GM11168 (cell line): ENCODE data around the gene PET117.
"Not testable (repeated sequence)": the region's sequence is repeated elsewhere in the genome, so short reads cannot be mapped to it uniquely, and the experiment has no call there.

ENCODE experiments used
- in situ Hi-C: fragments of 300-500 bp; cut with MboI; formaldehyde crosslinking; loops from one replicate; pipeline ENCODE4 v1.12.0; 2022; ENCODE audit warnings: low sequenced_read_pairs; ENCODE audit not compliant: unreplicated experiment

PET117 gene

GRCh38 chr20:18154342-18154741 lies 16.7 kb downstream of the PET117 start:
- in situ Hi-C loops = no loop called here

DNA sequence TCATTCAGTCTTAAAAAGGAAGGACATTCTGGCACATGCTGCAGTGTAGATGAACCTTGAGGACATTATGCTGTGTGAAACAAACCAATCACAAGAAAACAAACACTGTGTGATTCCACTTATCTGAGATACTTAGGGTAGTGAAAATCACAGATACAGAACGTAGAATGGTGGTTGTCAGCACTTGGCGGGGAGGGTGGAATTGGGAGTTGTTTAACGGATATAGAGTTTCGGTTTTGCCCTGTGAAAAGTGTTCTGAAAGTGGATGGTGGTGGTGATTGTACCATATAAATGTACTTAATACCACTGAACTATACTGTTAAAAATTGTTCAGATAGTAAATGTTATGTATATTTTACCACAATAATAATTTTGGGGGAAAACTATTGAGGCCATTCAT lies 18.4 kb downstream of the PET117 start:
- in situ Hi-C loops = no loop called here

DNA sequence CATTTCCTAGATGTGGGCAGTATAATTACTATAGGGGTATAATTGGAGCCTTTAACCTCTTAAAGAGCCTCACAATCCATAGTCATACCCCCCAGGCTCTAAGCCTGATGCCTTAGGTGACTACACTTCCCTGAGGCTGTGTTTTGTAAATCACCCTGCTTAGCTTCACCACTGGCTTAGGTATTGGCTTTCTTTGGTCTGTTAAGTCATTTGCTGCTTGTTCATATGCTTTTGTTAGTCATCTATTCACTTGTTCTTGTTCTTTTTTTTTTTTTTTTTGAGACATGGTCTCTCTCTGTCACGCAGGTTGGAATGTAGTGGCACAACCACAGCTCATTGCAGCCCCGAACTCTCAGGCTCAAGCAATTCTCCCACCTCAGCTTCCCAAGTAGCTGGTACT lies 26.7 kb downstream of the PET117 start:
- in situ Hi-C loops = no loop called here

- in situ Hi-C loops = no loop called here
Measured at GRCh38 chr20:18165553-18165952, 27.9 kb downstream of the PET117 start.

GRCh38 chr20:18166241-18166881 lies 28.7 kb downstream of the PET117 start:
- in situ Hi-C loops = no loop called here

DNA sequence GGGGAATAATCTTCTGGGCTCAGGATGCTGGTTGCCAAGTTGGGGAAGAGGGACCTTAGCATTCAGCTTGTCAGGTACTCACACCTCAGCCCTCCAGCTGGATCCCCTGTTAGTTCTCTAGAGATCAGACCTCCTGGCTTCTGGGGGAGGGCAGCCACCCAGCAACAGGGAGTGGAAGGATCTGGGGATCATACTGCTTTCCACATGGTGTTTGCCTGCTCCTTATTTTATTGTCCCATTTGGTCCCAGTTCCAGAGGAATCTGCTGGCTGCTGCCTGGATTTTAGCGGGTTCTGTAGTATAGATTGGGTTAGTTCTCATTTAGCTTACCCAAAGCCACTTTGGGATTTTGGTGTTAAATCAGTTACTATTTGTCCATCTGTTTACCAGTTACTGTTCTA lies 29.3 kb downstream of the PET117 start:
- in situ Hi-C loops = no loop called here

GRCh38 chr20:18172379-18172778 lies 34.7 kb downstream of the PET117 start:
- in situ Hi-C loops = no loop called here

DNA sequence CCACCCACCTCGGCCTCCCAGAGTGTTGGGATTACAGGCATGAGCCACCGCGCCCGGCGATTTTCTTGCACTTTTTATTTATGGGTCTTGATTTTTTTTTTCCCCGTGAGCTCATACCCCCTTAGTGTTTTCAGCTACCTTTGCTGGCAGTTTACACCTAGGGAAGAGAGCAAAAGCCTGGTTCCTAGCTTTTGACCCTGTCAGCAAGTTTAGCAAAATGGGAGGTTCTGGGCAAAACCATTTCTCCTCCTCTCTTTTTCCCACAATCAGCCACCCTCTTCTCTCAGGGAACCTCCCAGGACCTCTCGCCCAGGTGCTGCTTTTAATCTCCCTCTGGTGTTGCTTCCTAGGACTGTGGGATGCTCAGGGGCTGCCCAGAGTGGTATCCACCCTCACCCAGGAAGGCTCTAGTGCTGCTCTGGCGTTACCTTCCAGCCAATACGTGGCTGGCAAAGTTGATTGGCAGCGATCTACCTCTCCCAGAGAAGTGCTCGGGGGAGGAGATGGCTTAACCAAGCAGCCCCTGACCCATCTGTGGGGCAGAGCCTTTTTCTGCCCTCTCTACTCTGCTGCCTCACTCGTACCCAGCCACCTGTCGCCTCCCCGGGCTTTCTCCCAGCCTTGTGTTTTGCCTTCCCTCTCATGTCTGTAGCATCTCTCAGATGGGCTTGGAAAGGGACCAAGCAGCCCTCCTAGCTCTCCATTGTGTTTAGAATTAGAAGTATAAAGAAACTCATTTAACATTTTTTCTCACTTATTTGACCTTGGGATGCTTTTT lies 37.4 kb downstream of the PET117 start:
- in situ Hi-C loops = no loop called here

DNA sequence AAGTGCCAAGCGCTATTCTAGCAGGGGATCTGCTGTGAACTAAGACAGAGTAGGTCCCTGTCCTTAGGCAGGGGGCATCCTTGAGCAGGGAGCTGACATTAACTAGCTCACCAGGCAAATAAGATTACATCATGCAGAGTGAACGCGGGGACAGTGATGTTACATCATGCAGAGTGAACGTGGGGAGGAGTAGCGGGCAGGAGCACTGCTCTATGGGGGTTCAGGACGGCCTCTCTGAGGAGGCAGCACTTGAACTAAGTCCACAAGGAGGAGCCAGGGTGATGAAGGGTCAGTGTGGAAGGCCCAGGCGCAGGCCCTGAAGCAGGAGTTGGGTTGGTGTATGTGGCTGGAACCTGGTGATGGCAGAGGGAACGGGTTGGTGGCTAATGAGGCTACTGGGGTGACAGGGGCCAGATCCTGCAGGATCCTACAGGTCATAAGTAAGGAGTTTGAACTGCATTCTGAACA lies 38.7 kb downstream of the PET117 start:
- in situ Hi-C loops = no loop called here

- in situ Hi-C loops = not testable (repeated sequence)
Measured at GRCh38 chr20:18180366-18180765, 42.7 kb downstream of the PET117 start.

DNA sequence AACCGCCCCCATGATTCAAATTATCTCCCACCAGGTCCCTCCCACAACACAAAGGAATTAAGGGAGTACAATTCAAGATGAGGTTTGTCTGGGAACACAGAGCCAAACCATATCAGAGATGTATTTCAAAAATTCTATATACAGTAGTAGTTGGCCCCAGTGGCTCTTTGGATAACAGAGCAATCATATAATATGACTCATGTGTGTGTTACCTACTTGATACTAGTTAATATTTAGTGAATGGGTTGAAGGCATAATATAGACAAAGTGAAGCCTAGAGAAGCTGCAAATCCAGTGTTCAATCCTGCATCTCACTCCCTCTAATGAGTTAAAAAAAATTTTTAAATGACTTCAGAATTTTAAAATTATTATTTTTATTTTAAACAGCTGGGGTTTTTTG lies 43.2 kb downstream of the PET117 start:
- in situ Hi-C loops = no loop called here

- in situ Hi-C loops = no loop called here
Measured at GRCh38 chr20:18187020-18187419, 49.4 kb downstream of the PET117 start.

DNA sequence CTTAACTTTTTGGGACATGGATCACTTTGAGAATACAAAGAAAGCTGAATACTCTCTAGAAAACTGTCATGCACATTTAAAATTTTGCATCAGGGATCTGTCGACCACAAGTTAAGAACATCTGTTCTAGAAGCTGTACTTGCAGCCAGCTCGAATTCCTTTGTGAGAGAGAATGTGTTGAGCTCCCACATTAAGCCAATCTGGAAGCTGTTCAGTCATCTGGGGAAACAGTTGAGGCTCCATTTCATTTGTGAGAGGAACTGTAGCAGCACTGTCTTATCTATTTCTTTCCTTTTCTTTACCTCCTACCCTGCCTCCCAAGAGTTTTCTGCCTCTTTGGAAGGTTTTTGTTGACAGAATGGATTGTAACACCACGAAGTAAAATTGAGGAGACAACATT lies 50.8 kb downstream of the PET117 start:
- in situ Hi-C loops = no loop called here

DNA sequence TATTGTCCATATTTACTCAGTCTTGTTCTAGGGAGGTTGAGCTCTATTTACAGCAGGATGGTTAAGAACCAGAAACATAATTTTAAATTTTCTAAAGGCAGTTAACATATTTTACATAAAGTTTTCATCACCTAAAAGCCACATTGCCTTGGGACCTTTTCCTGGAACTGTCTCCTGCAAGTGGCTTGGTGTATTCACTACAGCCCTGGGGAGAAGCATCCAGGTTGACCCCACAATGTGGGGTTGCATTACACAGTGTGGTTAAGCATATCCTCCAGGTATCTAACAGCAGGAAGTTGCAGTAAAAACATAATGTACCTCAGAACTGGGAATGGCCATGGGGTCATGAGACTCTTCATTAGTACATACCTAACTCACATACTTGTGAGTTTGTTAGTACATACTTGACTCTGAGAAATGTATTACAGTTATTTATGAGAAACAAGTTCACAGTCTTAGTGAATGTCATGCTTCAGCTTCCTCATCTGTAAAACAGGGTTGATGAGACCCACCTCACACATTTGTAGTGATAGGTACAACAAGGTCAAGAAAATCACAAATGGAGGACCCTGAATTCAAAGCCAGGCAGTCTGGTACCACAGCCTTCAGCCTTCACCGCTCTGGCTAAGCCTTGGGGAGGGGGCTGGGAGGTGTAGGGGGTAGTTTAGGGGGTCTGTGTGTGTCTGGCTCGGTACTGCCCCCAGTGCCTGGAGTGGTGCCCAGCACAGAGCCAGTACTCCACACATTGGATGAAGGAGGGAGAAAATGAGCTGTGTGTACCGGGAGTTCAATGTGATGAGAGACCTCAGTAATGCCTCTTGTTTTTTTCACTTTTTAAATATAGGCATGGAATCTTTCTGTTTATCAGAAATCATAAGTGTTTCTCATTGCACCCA lies 52.9 kb downstream of the PET117 start:
- in situ Hi-C loops = no loop called here

DNA sequence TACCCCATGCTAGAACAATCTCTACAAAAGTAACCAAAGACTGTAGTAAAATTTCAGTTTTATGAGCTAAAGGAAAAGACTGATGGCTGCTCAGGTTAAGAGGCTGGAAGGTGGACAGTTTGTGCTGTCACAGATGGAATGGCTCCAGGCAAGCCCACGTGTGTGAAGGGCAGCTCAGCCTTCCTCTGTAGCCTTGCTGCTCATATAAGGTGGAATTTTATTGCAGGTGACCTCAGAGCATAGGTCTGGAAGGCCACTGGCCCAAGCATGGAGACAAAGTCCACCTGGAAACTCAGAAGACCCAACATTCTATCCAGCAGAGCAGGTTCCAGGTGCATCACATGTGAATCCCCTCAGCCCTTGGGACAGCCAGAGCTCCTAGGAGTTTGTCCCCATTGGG lies 53.6 kb downstream of the PET117 start:
- in situ Hi-C loops = no loop called here
